RCC 7860 (cell line): ENCODE measurements around the gene TNFSF4.
"Not testable (repeated sequence)": the region's sequence is repeated elsewhere in the genome, so short reads cannot be mapped to it uniquely, and the experiment has no call there.

Source experiments
- DNase-seq: peaks from one replicate; pipeline ENCODE4 v3.0.0-alpha.2; 2015; ENCODE audit warnings: low spot score
- FAIRE-seq: peaks from 2 replicates; lab custom pipeline; 2012; peaks lifted over from hg19 to GRCh38; lab: Jason Lieb, UNC

Gene TNFSF4

GRCh38 chr1:173206816-173207568, at the start of gene TNFSF4:
Gene TNFSF4 (minus strand): TSS chr1:173207331. CDS start chr1:173207176, 155 bp downstream.
- FAIRE-seq (no peak), DNase-seq (no peak)

GRCh38 chr1:173255214-173255813, 48.2 kb upstream of the TNFSF4 start:
- DNase-seq, result peak; percentile 43
- peak; percentile 63 for FAIRE-seq

- DNase-seq (no peak), FAIRE-seq (no peak)
These were observed 45.9 kb upstream of the TNFSF4 start for GRCh38 chr1:173253046-173253445.

GRCh38 chr1:173249349-173249748, 42.2 kb upstream of the TNFSF4 start:
- DNase-seq, result no peak
- FAIRE-seq, result no peak

- DNase-seq (no peak), FAIRE-seq (no peak)
These were observed 41.3 kb upstream of the TNFSF4 start for GRCh38 chr1:173248247-173248940.

GRCh38 chr1:173245892-173246291, 38.8 kb upstream of the TNFSF4 start:
- no peak for DNase-seq
- no peak for FAIRE-seq

- FAIRE-seq (no peak), DNase-seq (no peak)
These were observed 36.2 kb upstream of the TNFSF4 start for GRCh38 chr1:173243300-173243699.

GRCh38 chr1:173241528-173242347, 34.6 kb upstream of the TNFSF4 start:
- DNase-seq (no peak), FAIRE-seq (no peak)

- FAIRE-seq (no peak), DNase-seq (no peak)
These were observed 33.5 kb upstream of the TNFSF4 start for GRCh38 chr1:173240609-173241008.

- DNase-seq (no peak), FAIRE-seq (no peak)
These were observed 31.9 kb upstream of the TNFSF4 start for GRCh38 chr1:173239058-173239457.

GRCh38 chr1:173234899-173235298, 27.8 kb upstream of the TNFSF4 start:
- FAIRE-seq, result no peak
- no peak for DNase-seq

GRCh38 chr1:173234434-173234833, 27.3 kb upstream of the TNFSF4 start:
- DNase-seq, FAIRE-seq: not testable (repeated sequence)

GRCh38 chr1:173229031-173229430, 21.9 kb upstream of the TNFSF4 start:
- DNase-seq, FAIRE-seq: not testable (repeated sequence)

- DNase-seq, result no peak
- FAIRE-seq, result no peak
These were observed 17.8 kb upstream of the TNFSF4 start for GRCh38 chr1:173224949-173225348.

- DNase-seq (no peak), FAIRE-seq (no peak)
These were observed 17.3 kb upstream of the TNFSF4 start for GRCh38 chr1:173224280-173224892.

- FAIRE-seq, result no peak
- no peak for DNase-seq
These were observed 15.9 kb upstream of the TNFSF4 start for GRCh38 chr1:173223031-173223380.

- no peak for DNase-seq
- no peak for FAIRE-seq
These were observed 15.3 kb upstream of the TNFSF4 start for GRCh38 chr1:173222149-173223030.

GRCh38 chr1:173220157-173220556, 13.0 kb upstream of the TNFSF4 start:
- FAIRE-seq (no peak), DNase-seq (no peak)

GRCh38 chr1:173213665-173214064, 6.5 kb upstream of the TNFSF4 start:
- DNase-seq (no peak), FAIRE-seq (no peak)
